GM21367 (cell line): ENCODE measurements around the gene BRWD1.

Experiments
- ATAC-seq: cut with Tn5 transposase; IDR thresholded peaks from one replicate; pipeline ENCODE4 v1.9.1; 2021; ENCODE audit not compliant: unreplicated experiment

The BRWD1 gene

DNA sequence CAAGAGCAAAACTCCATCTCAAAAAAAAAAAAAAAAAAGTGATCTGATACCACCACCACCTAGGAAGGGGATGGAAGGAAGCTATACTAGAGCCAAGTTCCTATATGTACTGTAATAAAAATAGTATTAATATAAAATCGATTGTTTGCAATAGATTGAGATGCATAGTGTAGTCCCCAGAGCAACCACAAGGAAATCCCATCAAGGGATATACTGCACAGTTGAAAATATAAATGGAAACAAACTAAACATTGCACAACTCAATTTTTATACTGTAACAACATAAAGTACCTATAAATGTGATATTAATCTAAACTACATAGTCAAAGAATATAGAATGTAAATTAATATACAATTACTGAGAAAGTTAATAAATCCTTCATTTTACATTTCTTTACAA is 109.3 kb downstream of the BRWD1 start:
- no peak for ATAC-seq

DNA sequence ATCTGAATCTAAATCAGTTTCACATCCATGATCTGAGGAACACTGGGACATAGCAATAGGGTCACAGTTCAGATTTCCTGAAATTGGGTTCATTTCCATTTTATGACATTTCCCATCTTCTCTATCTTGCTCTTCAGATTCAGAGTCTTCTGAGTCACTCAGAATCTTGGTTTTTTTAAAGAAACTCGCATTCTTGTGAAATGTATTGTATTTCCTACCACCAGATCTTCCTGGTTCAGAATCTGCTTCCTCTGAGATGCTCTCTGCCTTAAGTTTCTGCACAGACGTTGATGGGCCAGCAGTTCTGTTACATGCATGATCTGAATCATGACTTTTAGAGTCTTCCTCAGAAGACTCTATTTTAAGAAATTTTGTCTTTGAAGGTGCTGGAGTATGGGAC is 114.6 kb downstream of the BRWD1 start:
- ATAC-seq = no peak

DNA sequence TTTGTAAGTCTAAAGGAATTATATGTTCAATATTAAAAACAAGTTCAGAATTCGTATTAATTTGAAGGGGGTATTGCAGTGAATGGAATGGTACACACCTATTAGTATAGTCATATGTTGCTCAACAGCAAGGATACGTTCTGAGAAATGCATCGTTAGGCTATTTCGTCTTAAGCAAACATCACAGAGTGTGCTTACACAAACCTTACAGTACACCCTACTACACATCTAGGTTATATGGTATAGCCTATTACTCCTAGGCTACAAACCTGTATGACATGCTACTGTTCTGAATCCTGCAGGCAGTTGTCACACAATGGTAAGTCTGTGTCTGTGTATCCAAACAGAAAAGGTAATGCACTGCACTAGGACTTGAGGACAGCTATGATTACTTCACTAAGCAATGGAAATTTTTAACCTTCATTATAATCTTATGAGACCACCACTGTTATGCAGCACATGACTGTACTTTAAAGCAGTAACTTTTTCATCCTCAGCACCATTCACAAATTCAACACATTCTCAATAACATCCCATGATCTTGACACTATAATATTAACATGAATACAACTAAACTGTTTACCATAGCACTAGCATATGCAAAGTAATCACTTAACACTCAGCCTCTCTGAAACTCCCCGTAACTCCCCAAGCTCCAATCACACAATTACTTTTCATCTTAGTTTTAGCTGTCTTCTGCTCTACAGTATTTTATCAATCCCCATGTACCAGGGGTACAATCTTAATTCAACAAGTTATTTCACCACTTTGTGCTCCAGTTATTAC is 115.8 kb downstream of the BRWD1 start:
- no peak for ATAC-seq

DNA sequence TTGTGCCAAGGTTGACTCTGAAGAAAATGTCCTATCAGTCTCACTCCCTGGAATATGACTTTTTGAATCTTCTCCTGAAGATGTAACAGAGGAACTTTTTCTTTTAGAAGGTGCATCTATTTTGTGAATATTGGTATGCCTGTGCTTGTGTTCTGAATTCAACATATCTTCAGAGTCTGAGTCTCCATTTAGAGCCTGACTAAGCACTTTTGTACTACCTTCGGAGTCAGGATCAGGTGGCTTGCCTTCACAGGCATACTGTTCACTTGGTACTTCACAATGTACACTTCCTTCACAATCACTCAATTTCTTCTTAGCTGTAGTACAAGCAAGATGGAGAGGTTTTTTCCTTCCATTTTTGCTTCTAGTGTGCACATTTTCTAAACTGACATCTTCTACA is 116.6 kb downstream of the BRWD1 start:
- no peak for ATAC-seq

DNA sequence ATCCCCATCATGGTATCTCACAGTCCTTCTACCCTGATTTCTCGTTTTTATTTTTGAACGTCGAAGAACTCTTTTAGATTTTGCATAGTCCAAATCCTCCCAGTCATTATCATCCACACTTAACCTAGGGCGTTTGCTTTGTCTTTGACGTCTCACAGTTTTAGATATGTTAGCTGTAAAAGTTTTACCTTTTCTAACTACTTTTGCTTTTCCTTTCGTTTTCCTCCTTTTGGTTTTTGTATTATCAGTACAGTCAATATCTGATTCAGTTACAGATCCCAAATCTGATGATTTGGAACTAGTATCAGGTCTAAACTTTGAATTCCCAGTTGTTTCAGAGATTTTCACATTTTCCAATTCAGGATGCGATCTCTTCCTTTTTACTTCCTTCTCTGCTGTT is 117.1 kb downstream of the BRWD1 start:
- ATAC-seq = no peak

DNA sequence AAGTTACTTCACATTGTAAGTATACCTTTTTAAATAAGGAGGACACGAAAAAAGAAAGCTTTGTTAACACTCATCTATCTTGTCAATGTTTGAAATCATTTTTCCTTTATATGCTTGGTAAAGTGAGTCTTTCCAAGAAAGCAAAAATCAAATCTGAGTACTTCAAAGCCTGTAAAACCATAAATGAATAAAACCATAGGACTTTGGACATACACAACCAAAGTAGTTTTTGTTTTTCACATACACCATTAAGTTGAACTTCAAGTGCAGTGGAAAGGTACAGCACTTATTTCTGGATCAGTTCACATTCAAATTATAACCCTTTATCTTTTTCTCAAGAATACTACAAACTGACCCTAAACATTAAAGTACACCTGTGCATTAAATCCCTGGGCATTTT is 120.1 kb downstream of the BRWD1 start:
- ATAC-seq = no peak

DNA sequence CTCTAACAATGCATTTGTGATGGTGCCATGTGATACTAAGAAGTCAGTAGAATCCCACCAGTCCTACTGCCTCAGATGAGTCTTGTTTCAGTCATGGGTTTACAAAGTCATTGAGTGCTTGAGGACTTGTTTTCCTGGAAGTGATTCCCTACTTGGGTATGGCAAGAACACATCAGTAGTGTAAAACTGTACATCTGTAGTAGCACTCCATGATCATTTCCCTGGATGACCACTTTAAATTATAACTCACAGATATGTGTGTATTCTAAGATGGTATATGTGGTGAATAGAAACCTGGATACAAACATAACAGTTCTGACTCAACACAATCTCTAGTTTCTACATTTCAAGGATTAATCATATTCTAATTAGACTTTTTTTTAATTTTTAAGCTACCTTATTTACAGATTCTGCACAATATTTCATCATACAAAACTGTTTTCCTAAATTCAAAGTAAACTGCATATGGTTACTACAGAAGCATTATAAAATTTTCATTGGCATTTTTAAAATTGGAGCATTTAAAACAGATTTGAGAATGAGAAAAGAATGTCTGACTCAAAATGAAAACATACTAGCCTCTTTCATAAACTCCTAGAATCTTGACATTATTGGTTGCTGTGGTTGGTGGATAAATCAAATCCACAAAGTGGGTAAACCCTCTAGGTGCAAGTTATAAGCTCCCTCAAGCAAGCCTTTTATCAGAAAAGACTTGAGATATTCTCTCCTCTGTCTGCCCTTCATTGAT is 123.4 kb downstream of the BRWD1 start:
- ATAC-seq = no peak

DNA sequence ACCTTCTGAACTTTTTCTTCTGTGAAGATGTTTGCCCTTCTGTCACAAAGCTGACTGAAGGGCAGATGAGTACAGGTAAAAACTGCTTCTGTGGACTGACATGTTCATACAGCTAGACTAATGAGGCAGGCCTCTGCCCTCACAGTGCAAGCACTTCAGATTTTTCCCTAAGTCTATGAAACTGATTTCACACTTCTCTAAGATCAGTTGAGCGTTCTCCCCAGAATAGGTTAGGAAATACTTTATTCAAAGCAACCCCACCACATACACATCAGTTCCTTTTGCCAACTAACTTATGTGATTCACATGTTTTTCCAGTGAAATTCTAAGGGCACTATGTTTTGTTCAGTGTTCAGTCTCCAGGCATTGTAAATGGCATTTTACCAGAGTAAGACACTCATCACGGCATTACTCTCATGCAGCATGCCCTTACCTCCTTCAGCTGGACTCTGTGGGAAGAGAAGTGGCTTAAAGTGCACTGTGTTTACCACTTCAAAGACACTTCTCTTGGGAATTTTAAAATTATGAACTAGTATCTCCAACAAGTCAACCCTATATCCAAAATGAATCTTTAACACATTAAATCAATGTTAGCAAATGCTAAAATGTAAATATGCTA is 124.8 kb downstream of the BRWD1 start:
- ATAC-seq = no peak

DNA sequence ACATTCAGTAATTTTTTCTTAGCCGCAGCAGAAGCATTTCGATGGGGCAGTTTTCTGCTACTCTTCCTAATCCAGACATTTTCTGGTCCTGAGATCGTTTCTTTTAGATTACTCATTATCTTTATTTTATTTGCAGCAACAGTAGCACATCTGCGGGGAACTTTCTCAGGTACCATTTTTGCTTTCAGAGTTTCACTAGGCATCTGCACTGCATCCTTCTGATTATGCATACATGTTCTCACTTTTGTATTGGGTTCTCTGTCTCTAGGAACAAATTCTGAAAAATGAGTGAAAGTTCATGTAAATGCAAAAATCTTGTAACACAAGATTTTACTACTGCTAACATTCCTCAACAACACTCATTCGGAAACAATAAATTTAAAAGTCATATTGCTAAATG is 126.3 kb downstream of the BRWD1 start:
- no peak for ATAC-seq

DNA sequence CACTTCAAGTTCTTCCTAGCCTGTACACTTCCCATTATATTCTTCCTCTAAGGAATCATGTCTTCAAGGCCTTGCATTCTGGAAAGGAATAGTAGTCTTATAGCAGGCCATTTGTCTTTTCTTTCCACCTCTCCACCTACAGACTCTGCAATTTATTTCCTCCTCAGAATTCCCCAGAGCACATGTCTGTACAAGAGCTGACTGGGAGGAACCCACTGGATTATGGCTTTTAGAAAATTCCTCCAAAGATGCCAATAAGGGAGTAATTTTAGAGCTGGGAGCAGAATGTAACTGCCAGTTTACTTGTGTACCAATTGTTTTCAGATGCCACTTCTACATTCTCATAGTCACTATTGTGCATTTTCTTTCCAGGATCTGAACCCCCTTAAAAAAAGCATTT is 126.8 kb downstream of the BRWD1 start:
- no peak for ATAC-seq

DNA sequence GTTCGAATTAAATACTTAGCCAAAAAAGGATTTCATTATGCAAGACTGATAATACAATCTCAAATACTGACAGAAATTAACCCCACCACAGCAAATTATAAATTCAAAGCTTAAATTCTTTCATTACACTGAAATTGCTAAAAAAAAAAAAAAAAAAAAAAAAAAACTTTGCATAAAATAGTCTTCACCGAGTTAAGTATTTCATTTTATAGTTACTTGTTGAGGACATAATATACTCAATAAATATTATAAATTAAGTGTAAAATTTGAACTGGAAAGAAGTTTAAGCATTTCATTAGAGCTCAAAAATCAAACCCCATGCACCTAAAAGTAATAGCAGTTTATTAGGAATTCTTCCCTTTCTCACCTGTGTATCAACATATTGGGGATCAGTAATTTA is 128.3 kb downstream of the BRWD1 start:
- ATAC-seq = no peak

DNA sequence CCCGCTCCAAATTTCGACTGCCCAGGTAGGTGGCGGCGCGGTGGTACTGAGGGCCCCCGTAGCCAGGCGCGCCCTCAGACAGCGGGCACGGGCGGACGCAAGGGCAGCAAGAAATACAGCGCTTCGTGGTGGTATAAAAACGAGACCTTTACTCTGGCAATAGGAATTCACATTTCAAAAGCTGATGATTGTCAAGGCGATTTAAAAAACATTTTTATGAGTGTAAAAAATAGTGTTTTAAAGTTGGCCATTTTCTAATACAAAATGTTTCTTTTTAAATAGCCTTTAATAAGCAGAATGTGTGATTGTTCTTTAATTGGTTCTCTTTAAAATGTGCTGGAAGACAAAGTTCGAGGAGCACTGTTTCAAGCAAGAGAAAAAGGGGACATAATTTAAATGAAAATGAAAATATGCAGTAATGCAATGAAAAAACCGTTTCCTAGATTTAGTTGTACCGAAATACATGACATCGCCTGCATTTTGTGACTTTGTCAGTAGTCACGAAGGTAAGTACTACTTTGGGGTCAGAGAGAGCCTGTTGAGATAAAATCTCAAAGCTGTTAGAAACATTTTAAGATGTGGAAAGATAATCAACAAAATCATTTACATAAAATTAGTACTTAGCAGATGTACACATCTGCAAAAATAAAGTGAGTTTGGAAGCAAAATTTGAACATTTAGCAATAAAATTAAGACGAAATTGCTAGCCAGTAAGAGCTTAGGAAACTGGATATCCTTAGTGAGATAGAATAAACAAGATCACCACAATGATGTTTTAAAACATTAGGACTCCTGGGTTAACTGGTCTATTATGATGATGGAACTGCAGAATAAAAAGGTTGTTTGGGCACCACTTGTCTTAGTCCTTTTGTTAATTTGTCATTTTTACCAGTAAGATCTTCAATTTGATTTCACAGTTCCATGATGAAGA is 129.1 kb downstream of the BRWD1 start:
- ATAC-seq = no peak

DNA sequence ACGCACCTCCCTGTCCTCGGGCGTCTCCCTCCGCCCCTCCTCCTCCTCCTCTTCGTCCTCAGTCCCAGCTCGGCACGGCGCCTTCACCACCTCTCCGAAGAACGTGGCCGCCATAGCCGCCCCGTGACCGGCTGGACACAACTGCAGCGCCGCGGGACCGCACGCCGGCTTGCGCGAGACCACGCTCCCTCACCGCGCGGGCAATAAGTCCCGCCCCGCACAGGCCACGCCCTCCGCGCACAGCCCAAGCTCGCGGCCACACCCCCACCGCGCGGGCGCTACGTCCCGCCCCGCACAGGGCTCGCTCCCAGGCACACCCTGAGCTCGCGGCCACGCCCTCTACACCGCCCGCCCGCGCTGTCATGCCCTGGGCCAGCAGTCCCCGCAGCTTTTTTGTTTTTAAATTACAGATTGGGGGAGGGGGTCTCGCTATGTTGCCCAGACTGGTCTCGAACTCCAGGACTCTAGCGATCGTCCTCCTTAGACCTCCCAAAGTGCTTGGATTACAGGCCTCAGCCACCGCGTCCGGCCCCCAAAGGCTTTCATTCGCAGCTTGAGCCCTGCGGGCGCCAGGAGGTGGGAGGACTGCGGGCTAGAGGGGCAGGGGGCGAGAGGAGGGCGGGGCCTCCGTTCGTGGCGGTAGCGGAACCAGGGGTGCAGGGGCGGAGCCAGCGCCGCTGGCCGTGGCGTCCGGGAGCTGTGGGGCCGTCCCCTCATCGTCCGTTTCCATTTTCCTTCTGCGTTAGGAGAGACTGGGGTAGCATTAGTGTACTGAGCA is 130.0 kb downstream of the BRWD1 start, which contains the start of gene PSMG1:
Gene PSMG1, minus strand, starts transcription at position 180 of the 778 bp plus-strand sequence. Its CDS starts 66 bp downstream, at position 114.
- ATAC-seq = peak; percentile 77

DNA sequence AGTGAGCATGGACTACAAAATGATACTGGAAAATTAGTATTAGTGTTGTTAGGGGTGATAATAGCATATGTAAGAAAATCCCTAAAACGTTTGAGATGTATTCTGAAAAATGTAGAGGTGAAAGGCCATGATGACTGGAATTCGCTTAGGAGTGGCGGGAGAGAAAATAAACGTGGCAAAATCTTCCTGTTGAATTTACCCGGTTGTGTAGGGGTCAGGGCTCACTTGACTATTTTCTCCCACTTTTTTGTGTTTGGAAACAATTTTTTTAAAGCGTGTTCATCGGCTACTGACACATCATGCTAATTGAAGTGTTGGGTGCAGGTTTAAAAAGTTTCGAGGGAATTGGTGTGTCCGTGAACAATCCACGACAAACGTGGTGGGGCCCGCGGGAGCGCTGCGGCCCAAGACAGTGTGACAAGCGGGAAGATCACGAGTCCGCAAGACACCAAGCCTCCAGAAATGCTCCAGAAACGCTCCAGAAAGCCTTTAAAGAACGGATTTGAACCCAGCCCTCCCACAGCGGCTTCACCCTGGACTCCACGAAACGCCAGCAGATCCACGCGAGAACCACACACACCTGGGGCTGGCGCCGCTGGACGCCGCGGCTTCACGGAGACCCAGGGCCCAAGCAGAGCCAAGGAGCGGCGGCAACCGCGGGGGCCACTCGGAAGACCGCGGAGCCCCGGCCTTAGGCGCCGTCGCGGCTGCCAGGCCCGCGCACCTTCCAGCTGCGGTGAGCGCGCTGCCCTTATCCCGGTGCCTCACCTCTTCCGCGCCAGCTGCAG is 130.8 kb downstream of the BRWD1 start:
- no peak for ATAC-seq

DNA sequence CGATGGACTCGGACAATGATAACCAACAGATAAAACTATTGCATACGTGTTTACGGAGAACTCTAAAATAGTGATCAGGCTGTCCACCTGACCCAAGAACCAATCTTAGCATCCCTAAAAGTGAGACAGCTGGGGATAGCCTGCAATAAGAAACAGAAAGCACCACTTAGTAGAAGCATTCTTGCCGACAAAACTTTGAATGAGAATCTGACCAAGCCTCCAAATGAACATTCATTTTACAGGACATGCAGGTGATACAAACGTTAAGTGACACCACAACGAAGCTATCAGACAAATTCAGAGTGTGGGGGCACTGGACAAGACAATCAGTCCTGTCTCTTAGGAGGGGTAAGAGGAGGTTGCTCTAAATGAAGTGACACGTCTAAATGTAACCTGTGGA is 131.4 kb downstream of the BRWD1 start:
- ATAC-seq = no peak

DNA sequence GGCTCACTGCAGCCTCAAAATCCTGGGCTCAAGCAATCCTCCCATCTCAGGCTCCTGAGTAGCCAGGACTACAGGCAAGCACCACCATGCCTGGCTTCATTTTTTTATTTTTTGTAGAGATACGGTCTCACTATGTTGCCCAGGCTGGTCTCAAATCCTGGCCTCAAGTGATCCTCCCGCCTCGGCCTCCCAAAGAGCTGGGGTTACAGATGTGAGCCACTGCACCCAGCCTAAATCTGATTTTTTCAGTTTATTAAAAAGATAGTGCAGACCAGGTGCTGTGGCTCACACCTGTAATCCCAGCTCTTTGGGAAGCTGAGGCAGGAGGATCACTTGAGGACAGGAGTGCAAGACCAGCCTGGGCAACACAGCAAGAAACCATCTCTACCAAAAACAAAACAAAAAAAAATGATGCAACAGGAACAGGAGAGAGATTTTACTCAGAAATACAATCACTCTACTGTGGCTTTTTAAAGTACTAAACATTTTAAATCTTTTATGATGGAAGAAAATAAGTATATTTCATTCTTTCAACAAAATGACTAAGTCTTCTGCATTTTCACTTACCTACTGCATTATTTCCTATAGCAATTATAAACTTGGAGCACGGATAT is 132.1 kb downstream of the BRWD1 start:
- no peak for ATAC-seq

DNA sequence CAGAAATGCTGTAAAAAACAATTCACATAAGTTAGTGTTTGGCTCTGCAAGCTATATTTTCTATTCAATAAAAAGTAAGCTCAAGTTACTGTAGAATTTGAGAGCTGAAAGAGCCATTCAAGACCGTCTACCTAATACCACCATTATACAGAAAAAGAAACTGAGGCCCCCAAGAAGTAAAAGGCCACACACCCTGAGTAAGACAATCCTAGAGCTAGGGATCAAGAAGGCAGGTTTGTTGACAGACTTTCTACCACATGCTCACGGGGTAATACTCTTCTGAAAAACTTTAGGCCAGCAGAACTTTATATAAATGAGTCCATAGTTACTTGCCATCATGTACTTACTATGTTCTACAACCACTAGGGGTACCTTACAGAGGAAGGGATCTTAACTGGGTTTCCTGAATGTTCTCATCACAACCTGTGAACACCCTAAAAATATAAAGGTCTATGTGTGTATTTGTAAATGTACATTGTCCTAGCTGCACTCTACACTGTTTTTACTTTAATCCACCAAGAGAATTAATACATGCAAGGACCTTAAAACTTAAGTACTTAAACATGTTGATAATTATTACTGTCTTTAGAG is 132.9 kb downstream of the BRWD1 start:
- ATAC-seq = no peak

DNA sequence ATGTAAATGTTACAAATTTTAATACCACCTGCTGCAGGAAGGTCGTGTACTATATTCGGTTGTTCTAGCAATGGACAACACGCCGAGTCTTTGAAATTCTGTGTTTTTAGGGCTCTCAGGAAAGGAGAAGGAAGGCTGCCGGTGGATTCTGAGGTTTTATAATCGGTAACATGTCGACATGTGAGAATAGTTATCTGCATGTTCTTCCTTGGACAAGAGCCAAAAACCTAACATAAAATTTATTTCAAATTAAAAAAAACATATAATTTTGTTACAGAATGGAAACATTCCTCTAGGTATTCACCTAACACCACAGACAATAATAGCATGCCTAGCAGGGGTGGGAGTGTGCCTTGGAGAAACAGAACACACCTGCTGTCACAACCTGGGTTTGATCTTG is 135.0 kb downstream of the BRWD1 start:
- ATAC-seq = no peak
